Ovary (tissue), 9 donors: ENCODE results near the gene TBC1D1. TPM values are rescaled to one million over a fixed set of nuclear protein-coding genes. Genes with fewer than 3 reads are reported as not detected.

Source experiments
- DNase-seq, 5 donors: peaks; one replicate each; pipeline ENCODE4 v3.0.0-alpha.2; 2019 to 2020
- H3K27ac ChIP-seq, 2 donors: fragments of 200-600 bp; one replicate each; pipeline versions ENCODE4 v1.5.1 to v1.8.0; 2019 to 2022
- H3K27me3 ChIP-seq: fragments of 200-600 bp; one replicate; pipeline ENCODE4 v1.8.0; 2022
- H3K36me3 ChIP-seq: fragments of 200-600 bp; sonication (generic); one replicate; pipeline ENCODE4 v1.5.1; 2019
- H3K4me1 ChIP-seq: one replicate; pipeline ENCODE4 v1.8.1; 2013; ENCODE audit warnings: mild to moderate bottlenecking, moderate library complexity; ENCODE audit not compliant: insufficient read depth
- H3K4me3 ChIP-seq: fragments of 200-600 bp; sonication (generic); one replicate; pipeline ENCODE4 v1.5.1; 2017
- H3K9me3 ChIP-seq, 2 donors: fragments of 200-600 bp in 1 of 2; sonication (generic) in 1 of 2; one replicate each; pipeline versions ENCODE4 v1.5.1 to v1.8.1; 2013 to 2019; ENCODE audit warnings: mild to moderate bottlenecking in 1 of 2, moderate library complexity in 1 of 2
- CTCF ChIP-seq, 3 donors: fragments of 450-650 bp in 2 of 3; fragments of 200-600 bp in 1 of 3; IDR thresholded peaks; one replicate each; pipeline versions ENCODE4 v1.5.1 to v1.8.0; 2016 to 2022; ENCODE audit warnings: antibody characterized with exemption in 3 of 3, mild to moderate bottlenecking in 1 of 3
- EP300 ChIP-seq: sonication (generic); formaldehyde crosslinking; IDR thresholded peaks from one replicate; pipeline ENCODE4 v1.6.1; 2017; ENCODE audit warnings: antibody characterized with exemption
- POLR2A ChIP-seq: fragments of 450-650 bp; IDR thresholded peaks from one replicate; pipeline ENCODE4 v1.6.1; 2017; ENCODE audit warnings: antibody characterized with exemption, mild to moderate bottlenecking, moderate library complexity
- WGBS, 3 donors: extraction: QIAGEN DNeasy Blood & Tissue Kit in 1 of 3; methylation state at CpG; one replicate each; pipeline versions ENCODE4 v1.1.5 to v1.1.7; 2013 to 2017; 5-methylcytosine and 5-hydroxymethylcytosine counted together
- intact Hi-C, 4 donors: fragments of 100-400 bp; cut with DNase I; formaldehyde crosslinking; loops; one replicate each; pipeline versions ENCODE4 v1.11.0 to v1.15.1; 2022 to 2023
- polyA plus RNA-seq, 2 donors: library from polyadenylated mRNA; stranded (reverse); fragments of 200-250 nt in 1 of 2; fragments of 350-450 nt in 1 of 2; fragmentation: Illumina TruSeq in 1 of 2; extraction: RNeasy Lipid Tissue Mini Kit (QIAGEN cat#74804) in 1 of 2; gene quantifications; one replicate each; pipeline ENCODE4 v1.2.3, GENCODE V29; 2013 to 2014
- total RNA-seq, 7 donors: library from RNA; depleted of rRNA in 2 of 7; stranded (reverse); fragments of >200 nt in 2 of 7; fragmentation: NEBNext Ultra II Directional in 3 of 7; extraction: Animal tissue kit (Norgen Biotek cat#: 25700) in 3 of 7; gene quantifications; one replicate each; pipeline versions ENCODE4 v1.1.0 to v1.2.4, GENCODE V29; 2016 to 2023
- donor health status: DM: no; HTN: no; CAD: no; lungs with moderate emphysema.
- donor health status: DM: no; HTN: no; CAD: no.
- donor health status: Bipolar disorder and iron deficiency.
- donor health status: DM: yes; HTN: yes; CAD: no.
- donor health status: DM: no; HTN: no; CAD: no.
- donor health status: DM: yes; HTN: yes; CAD: no.

Gene TBC1D1
- total and polyA plus RNA-seq, 9 donors, result 39.5 to 104 (median 63.9) TPM

GRCh38 chr4:38151873-38152272, 261.0 kb downstream of the TBC1D1 start:
- 68 to 82% (median 76%) methylated on average over 6 of the region's 6 CpGs for WGBS, 3 donors
- Histone ChIP-seq H3K9me3 (no peaks in the 10 kb centered on the region), H3K27ac (no peak overlapping the region), H3K36me3 (no peaks in the 10 kb centered on the region), H3K4me1 (no peaks in the 10 kb centered on the region), H3K27me3 (no peaks in the 10 kb centered on the region), H3K4me3 (no peak overlapping the region)
- TF ChIP-seq POLR2A, result no peak
- intact Hi-C loops, result no loop called here
- no peak for DNase-seq

GRCh38 chr4:38152305-38152704, 261.4 kb downstream of the TBC1D1 start:
- Histone ChIP-seq H3K4me3 (no peak overlapping the region), H3K36me3 (no peaks in the 10 kb centered on the region), H3K27me3 (no peaks in the 10 kb centered on the region), H3K9me3 (no peaks in the 10 kb centered on the region), H3K27ac (no peak overlapping the region), H3K4me1 (no peaks in the 10 kb centered on the region)
- TF ChIP-seq CTCF (IDR thresholded peaks at IDR 0.05), result no peak
- no peak for TF ChIP-seq POLR2A
- no peak for TF ChIP-seq EP300
- WGBS, 3 donors, result 25 to 50% (median 42%) methylated on average over 1 of the region's 1 CpG
- no peak for DNase-seq
- intact Hi-C loops, result no loop called here

- Histone ChIP-seq H3K4me1 (peaks cover 1% of the 10 kb centered on the region), H3K4me3 (no peak overlapping the region), H3K27ac (no peak overlapping the region), H3K36me3 (no peaks in the 10 kb centered on the region), H3K27me3 (no peaks in the 10 kb centered on the region), H3K9me3 (no peaks in the 10 kb centered on the region)
- TF ChIP-seq POLR2A (no peak), EP300 (no peak), CTCF (IDR thresholded peaks at IDR 0.05) (no peak)
- 76 to 84% (median 80%) methylated on average over 7 of the region's 7 CpGs for WGBS, 3 donors
- no peak for DNase-seq
- intact Hi-C loops, result no loop called here
These were observed 262.0 kb downstream of the TBC1D1 start for GRCh38 chr4:38152721-38153386.

GRCh38 chr4:38153387-38153760, 262.5 kb downstream of the TBC1D1 start:
- Histone ChIP-seq H3K27ac (no peak overlapping the region), H3K4me1 (peaks cover 1% of the 10 kb centered on the region), H3K27me3 (no peaks in the 10 kb centered on the region), H3K9me3 (no peaks in the 10 kb centered on the region), H3K4me3 (no peak overlapping the region), H3K36me3 (no peaks in the 10 kb centered on the region)
- WGBS, 3 donors, result 89 to 90% (median 90%) methylated on average over 2 of the region's 2 CpGs
- intact Hi-C loops, result no loop called here
- TF ChIP-seq EP300 (no peak), POLR2A (no peak), CTCF (IDR thresholded peaks at IDR 0.05) (no peak)
- no peak for DNase-seq

DNA sequence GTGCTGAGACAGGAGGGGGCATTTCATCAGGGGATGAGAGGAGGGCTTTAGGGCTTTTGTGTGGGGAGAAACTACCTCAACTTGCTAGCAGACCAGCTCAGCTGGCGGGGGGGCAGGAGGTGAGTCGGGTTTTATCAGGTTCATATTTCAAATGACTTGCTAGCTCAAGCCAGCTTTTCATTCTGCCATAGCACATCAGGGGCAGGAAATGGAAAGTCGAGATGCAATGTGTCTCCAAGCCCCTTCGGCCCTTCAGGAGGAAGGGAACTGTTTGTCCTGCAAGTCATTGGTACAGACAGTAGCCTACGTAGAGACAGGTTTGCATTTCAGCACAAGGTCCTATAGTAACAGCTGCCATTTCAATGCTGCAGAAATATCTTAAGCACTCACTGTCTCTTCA, 263.4 kb downstream of the TBC1D1 start:
- 74 to 83% (median 76%) methylated on average over 5 of the region's 5 CpGs for WGBS, 3 donors
- DNase-seq, result no peak
- Histone ChIP-seq H3K4me1 (peaks cover 1% of the 10 kb centered on the region), H3K27ac (no peak overlapping the region), H3K4me3 (no peak overlapping the region), H3K9me3 (no peaks in the 10 kb centered on the region), H3K27me3 (no peaks in the 10 kb centered on the region), H3K36me3 (no peaks in the 10 kb centered on the region)
- intact Hi-C loops, result no loop called here
- TF ChIP-seq POLR2A (no peak), EP300 (no peak), CTCF (IDR thresholded peaks at IDR 0.05) (no peak)
